ENCODE data around the gene ADAP1.
"Not testable (repeated sequence)": the region's sequence is repeated elsewhere in the genome, so short reads cannot be mapped to it uniquely, and the experiment has no call there.

Gene ADAP1

GRCh38 chr7:919924-920341 lies 34.5 kb downstream of the ADAP1 start:
- no peak for DNase-seq

- DNase-seq = no peak
Measured at GRCh38 chr7:919114-919442, 35.4 kb downstream of the ADAP1 start.

GRCh38 chr7:918441-919113 lies 35.9 kb downstream of the ADAP1 start:
- no peak for DNase-seq

GRCh38 chr7:918118-918425 lies 36.4 kb downstream of the ADAP1 start:
- DNase-seq = no peak

GRCh38 chr7:917255-918117 lies 37.0 kb downstream of the ADAP1 start:
- no peak for DNase-seq

- DNase-seq = no peak
Measured at GRCh38 chr7:916291-916941, 38.1 kb downstream of the ADAP1 start.

- no peak for DNase-seq
Measured at GRCh38 chr7:915291-916218, 38.9 kb downstream of the ADAP1 start.

GRCh38 chr7:914521-915194 lies 39.8 kb downstream of the ADAP1 start:
- no peak for DNase-seq

GRCh38 chr7:913736-914520 lies 40.6 kb downstream of the ADAP1 start:
- DNase-seq = no peak

GRCh38 chr7:911791-912480 lies 42.5 kb downstream of the ADAP1 start:
- no peak for DNase-seq

- DNase-seq = no peak
Measured at GRCh38 chr7:910931-911431, 43.5 kb downstream of the ADAP1 start.

GRCh38 chr7:910441-910861 lies 44.0 kb downstream of the ADAP1 start:
- no peak for DNase-seq

GRCh38 chr7:909358-910329 lies 44.8 kb downstream of the ADAP1 start:
- DNase-seq = no peak

GRCh38 chr7:908591-909357 lies 45.7 kb downstream of the ADAP1 start:
- DNase-seq = not testable (repeated sequence)

- DNase-seq = no peak
Measured at GRCh38 chr7:908159-908581, 46.3 kb downstream of the ADAP1 start.

- DNase-seq = no peak
Measured at GRCh38 chr7:907158-907980, 47.1 kb downstream of the ADAP1 start.

- DNase-seq = no peak
Measured at GRCh38 chr7:906776-907157, 47.7 kb downstream of the ADAP1 start.

GRCh38 chr7:904847-905246 lies 49.6 kb downstream of the ADAP1 start:
- DNase-seq = no peak
